Left ventricle myocardium inferior (tissue), 1 donor: ENCODE measurements around the gene OR2W3. TPM values are rescaled to one million over a fixed set of nuclear protein-coding genes. Genes with fewer than 3 reads are reported as not detected.

Source experiments
- DNase-seq: peaks from one replicate; pipeline ENCODE4 v3.0.0-alpha.2; 2020
- H3K27ac ChIP-seq: fragments of 200-600 bp; replicated peaks from 2 replicates; pipeline ENCODE4 v1.8.0; 2021
- H3K27me3 ChIP-seq: fragments of 200-600 bp; 2 replicates; pipeline ENCODE4 v1.8.0; 2021; ENCODE audit warnings: low read depth
- H3K36me3 ChIP-seq: fragments of 200-600 bp; 2 replicates; pipeline ENCODE4 v1.8.0; 2021
- H3K4me1 ChIP-seq: fragments of 200-600 bp; 2 replicates; pipeline ENCODE4 v1.8.0; 2021
- H3K4me3 ChIP-seq: fragments of 200-600 bp; 2 replicates; pipeline ENCODE4 v1.8.0; 2021; ENCODE audit warnings: mild to moderate bottlenecking, moderate library complexity
- H3K9me3 ChIP-seq: fragments of 200-600 bp; replicated peaks from 2 replicates; pipeline ENCODE4 v1.8.0; 2021
- CTCF ChIP-seq: fragments of 200-600 bp; IDR thresholded peaks from 2 replicates; pipeline ENCODE4 v1.8.0; 2021; ENCODE audit warnings: antibody characterized with exemption, mild to moderate bottlenecking, borderline replicate concordance
- intact Hi-C: fragments of 100-400 bp; cut with micrococcal nuclease; formaldehyde crosslinking; loops from one replicate; pipeline ENCODE4 v1.11.0; 2022
- total RNA-seq: library from RNA; stranded (reverse); fragmentation: NEBNext Ultra II Directional; extraction: Animal tissue kit (Norgen Biotek cat#: 25700); gene quantifications from one replicate; pipeline ENCODE4 v1.2.1, GENCODE V29; 2021
- donor health status: DM: no; HTN: yes; CAD: no; lungs with severe emphysema.

Gene OR2W3
- total RNA-seq, 1 donor from 2014 or later = not detected

- Histone ChIP-seq H3K27ac (no peak overlapping the region), H3K4me3 (no peak overlapping the region), H3K36me3 (no peaks in the 10 kb centered on the region), H3K9me3 (no peaks in the 10 kb centered on the region), H3K4me1 (no peaks in the 10 kb centered on the region), H3K27me3 (no peaks in the 10 kb centered on the region)
- intact Hi-C loops = no loop called here
- DNase-seq = no peak
- TF ChIP-seq CTCF = no peak
These were observed 12.0 kb upstream of the OR2W3 start for GRCh38 chr1:247883346-247883745.

GRCh38 chr1:247884797-247885413 lies 10.5 kb upstream of the OR2W3 start:
- H3K4me3 ChIP-seq = no peak overlapping the region
- intact Hi-C loops = no loop called here
- H3K27ac ChIP-seq = no peak overlapping the region
- TF ChIP-seq CTCF = no peak
- no peaks in the 10 kb centered on the region for H3K27me3 ChIP-seq
- H3K9me3 ChIP-seq = no peaks in the 10 kb centered on the region
- no peaks in the 10 kb centered on the region for H3K36me3 ChIP-seq
- H3K4me1 ChIP-seq = no peaks in the 10 kb centered on the region
- no peak for DNase-seq

DNA sequence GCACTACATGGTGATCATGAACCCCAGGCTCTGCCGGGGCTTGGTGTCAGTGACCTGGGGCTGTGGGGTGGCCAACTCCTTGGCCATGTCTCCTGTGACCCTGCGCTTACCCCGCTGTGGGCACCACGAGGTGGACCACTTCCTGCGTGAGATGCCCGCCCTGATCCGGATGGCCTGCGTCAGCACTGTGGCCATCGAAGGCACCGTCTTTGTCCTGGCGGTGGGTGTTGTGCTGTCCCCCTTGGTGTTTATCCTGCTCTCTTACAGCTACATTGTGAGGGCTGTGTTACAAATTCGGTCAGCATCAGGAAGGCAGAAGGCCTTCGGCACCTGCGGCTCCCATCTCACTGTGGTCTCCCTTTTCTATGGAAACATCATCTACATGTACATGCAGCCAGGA lies 589 bp downstream of the OR2W3 start:
- Histone ChIP-seq H3K27ac (no peak overlapping the region), H3K27me3 (no peaks in the 10 kb centered on the region), H3K9me3 (peaks cover 6% of the 10 kb centered on the region), H3K4me1 (no peaks in the 10 kb centered on the region), H3K4me3 (no peak overlapping the region), H3K36me3 (no peaks in the 10 kb centered on the region)
- no peak for TF ChIP-seq CTCF
- DNase-seq = no peak
- intact Hi-C loops = no loop called here

GRCh38 chr1:247904122-247904521 lies 8.7 kb downstream of the OR2W3 start:
- H3K36me3 ChIP-seq = no peaks in the 10 kb centered on the region
- intact Hi-C loops = no loop called here
- no peak overlapping the region for H3K27ac ChIP-seq
- no peak for TF ChIP-seq CTCF
- no peak overlapping the region for H3K4me3 ChIP-seq
- no peaks in the 10 kb centered on the region for H3K27me3 ChIP-seq
- peaks cover 12% of the 10 kb centered on the region for H3K9me3 ChIP-seq
- no peak for DNase-seq
- H3K4me1 ChIP-seq = no peaks in the 10 kb centered on the region

DNA sequence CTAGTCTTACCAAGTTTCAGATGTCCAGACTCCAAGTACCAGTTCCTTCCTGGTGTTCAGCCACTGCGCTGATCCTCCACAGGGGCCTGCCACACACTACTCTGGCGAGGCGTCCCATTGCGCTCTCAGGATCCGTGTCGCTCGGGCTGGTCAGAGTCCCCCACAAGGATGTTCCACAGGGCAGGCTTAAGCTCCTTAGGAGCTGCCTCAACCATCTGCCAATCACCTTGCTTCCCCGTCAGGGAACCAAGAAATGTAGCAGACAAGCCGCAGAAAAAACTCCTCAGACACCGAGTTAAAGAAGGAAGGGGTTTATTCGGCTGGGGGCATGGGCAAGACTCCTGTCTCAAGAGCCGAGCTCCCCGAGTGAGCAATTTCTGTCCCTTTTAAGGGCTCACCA lies 9.8 kb downstream of the OR2W3 start:
- no peak overlapping the region for H3K27ac ChIP-seq
- no peaks in the 10 kb centered on the region for H3K4me1 ChIP-seq
- no peak for TF ChIP-seq CTCF
- no peaks in the 10 kb centered on the region for H3K36me3 ChIP-seq
- intact Hi-C loops = no loop called here
- no peak overlapping the region for H3K4me3 ChIP-seq
- peaks cover 10% of the 10 kb centered on the region for H3K9me3 ChIP-seq
- no peak for DNase-seq
- no peaks in the 10 kb centered on the region for H3K27me3 ChIP-seq
